PC-3 (cell line): ENCODE measurements around the gene TCF12. TPM values are rescaled to one million over a fixed set of nuclear protein-coding genes. Genes with fewer than 3 reads are reported as not detected.

Experiments used
- ATAC-seq: fragments of 200-7000 bp; cut with Tn5 transposase; 2 replicates; pipeline ENCODE4 v1.9.1; 2020; ENCODE audit warnings: mild to moderate bottlenecking, moderate library complexity
- BruUV-seq: library from RNA; stranded (reverse); fragments of 400-500 nt; replicated peaks from 2 replicates; lab custom pipeline; 2021; lab: Mats Ljungman, UMichigan
- CTCF ChIA-PET: fragments of 300-600 bp; sonication (Branson Sonifier 250); formaldehyde crosslinking; loops from one replicate; lab custom pipeline; 2022; ENCODE audit warnings: antibody characterized with exemption; lab: Charles Lee
- POLR2A ChIA-PET: fragments of 300-600 bp; sonication (Branson Sonifier 250); formaldehyde crosslinking; loops from one replicate; lab custom pipeline; 2022; ENCODE audit warnings: antibody characterized with exemption; ENCODE audit not compliant: unreplicated experiment; lab: Charles Lee
- DNase-seq: peaks from one replicate; pipeline ENCODE4 v3.0.0-alpha.2; 2015
- H2AFZ ChIP-seq: fragments of 300-600 bp; sonication (generic); 2 replicates; pipeline ENCODE4 v1.6.0; 2016; ENCODE audit warnings: antibody characterized with exemption, low read length
- H3F3A ChIP-seq: fragments of 300-600 bp; sonication (generic); one replicate; pipeline ENCODE4 v1.6.0; 2017; ENCODE audit warnings: antibody characterized with exemption, low read length, control low read depth, mild to moderate bottlenecking; ENCODE audit not compliant: unreplicated experiment
- H3K27ac ChIP-seq: fragments of 300-600 bp; sonication (generic); 2 replicates; pipeline ENCODE4 v1.5.1; 2016; ENCODE audit warnings: mild to moderate bottlenecking, low read length
- H3K27me3 ChIP-seq: fragments of 300-600 bp; sonication (generic); 2 replicates; pipeline ENCODE4 v1.6.1; 2016; ENCODE audit warnings: low read length, mixed read lengths
- H3K36me3 ChIP-seq: fragments of 300-600 bp; sonication (generic); 2 replicates; pipeline ENCODE4 v1.6.1; 2016; ENCODE audit warnings: low read depth, mixed run types, low read length, mixed read lengths
- H3K4me1 ChIP-seq: fragments of 300-600 bp; sonication (generic); 2 replicates; pipeline ENCODE4 v1.5.1; 2016; ENCODE audit warnings: low read length; ENCODE audit not compliant: insufficient read depth
- H3K4me2 ChIP-seq: fragments of 300-600 bp; sonication (generic); 2 replicates; pipeline ENCODE4 v1.6.0; 2016; ENCODE audit warnings: low read length
- H3K4me3 ChIP-seq: fragments of 300-600 bp; sonication (generic); 2 replicates; pipeline ENCODE4 v1.5.1; 2016; ENCODE audit warnings: mild to moderate bottlenecking, low read length, mixed read lengths
- H3K79me2 ChIP-seq: fragments of 300-600 bp; sonication (generic); 2 replicates; pipeline ENCODE4 v1.6.1; 2017; ENCODE audit warnings: low read length, mixed read lengths
- H3K9ac ChIP-seq: fragments of 300-600 bp; sonication (generic); 2 replicates; pipeline ENCODE4 v1.6.0; 2016; ENCODE audit warnings: mild to moderate bottlenecking, low read length
- H3K9me2 ChIP-seq: fragments of 300-600 bp; sonication (generic); replicated peaks from 2 replicates; pipeline ENCODE4 v1.6.1; 2016; ENCODE audit warnings: mixed run types, low read length, mixed read lengths
- H3K9me3 ChIP-seq: fragments of 300-600 bp; sonication (generic); 2 replicates; pipeline ENCODE4 v1.6.1; 2016; ENCODE audit warnings: low read length, mixed read lengths
- H4K20me1 ChIP-seq: fragments of 300-600 bp; sonication (generic); 2 replicates; pipeline ENCODE4 v1.6.1; 2016; ENCODE audit warnings: low read length, mixed read lengths
- CTCF ChIP-seq: fragments of 300-600 bp; sonication (generic); conservative IDR thresholded peaks from 2 replicates; pipeline ENCODE4 v1.5.1; 2017; ENCODE audit warnings: antibody characterized with exemption, low read depth, mild to moderate bottlenecking, low read length
- EZH2 ChIP-seq: fragments of 300-600 bp; sonication (generic); IDR thresholded peaks from one replicate; pipeline ENCODE4 v1.6.1; 2017; ENCODE audit warnings: antibody characterized with exemption, mild to moderate bottlenecking, low read length; ENCODE audit not compliant: unreplicated experiment
- EZH2phosphoT487 ChIP-seq: fragments of 300-600 bp; sonication (generic); IDR thresholded peaks from 2 replicates; pipeline ENCODE4 v1.6.1; 2018; ENCODE audit warnings: mild to moderate bottlenecking, antibody characterized with exemption, low read length, borderline replicate concordance
- intact Hi-C: fragments of 100-400 bp; cut with micrococcal nuclease; formaldehyde crosslinking; loops from 2 replicates; pipeline ENCODE4 v1.9.0; 2023
- total RNA-seq: library from RNA; depleted of rRNA; stranded (reverse); fragments of >200 nt; gene quantifications from 2 replicates; pipeline ENCODE4 v1.2.3, GENCODE V29; 2014

Gene TCF12
- total RNA-seq, 1 experiment from 2014 or later: 103 TPM

GRCh38 chr15:56893364-56893678, 25.1 kb upstream of the TCF12 start:
- Histone ChIP-seq H4K20me1 (no peaks in the 10 kb centered on the region), H3K36me3 (no peaks in the 10 kb centered on the region), H3K27ac (no peak overlapping the region), H3K9me3 (no peaks in the 10 kb centered on the region), H3K4me1 (no peaks in the 10 kb centered on the region), H3K9me2 (no peaks in the 10 kb centered on the region), H3K27me3 (no peaks in the 10 kb centered on the region), H3K79me2 (no peaks in the 10 kb centered on the region), H3K4me2 (no peak overlapping the region), H3K4me3 (no peak overlapping the region), H3F3A (no peaks in the 10 kb centered on the region), H2AFZ (no peak overlapping the region), H3K9ac (no peak overlapping the region)
- DNase-seq (no peak), ATAC-seq (no peak)
- TF ChIP-seq EZH2 (no peak), CTCF (no peak), EZH2phosphoT487 (no peak)
- BruUV-seq: no TSS peak
- intact Hi-C loops: no loop called here
- ChIA-PET POLR2A (no interaction called here), CTCF (no interaction called here)

- CTCF ChIA-PET: no interaction called here
- no TSS peak for BruUV-seq
- intact Hi-C loops: no loop called here
Observed at GRCh38 chr15:56894601-56895000, 23.8 kb upstream of the TCF12 start.

GRCh38 chr15:56901931-56902330, 16.5 kb upstream of the TCF12 start:
- ChIA-PET POLR2A (no interaction called here), CTCF (no interaction called here)
- H3F3A ChIP-seq: no peaks in the 10 kb centered on the region
- no peaks in the 10 kb centered on the region for H3K27me3 ChIP-seq
- no peaks in the 10 kb centered on the region for H3K9me3 ChIP-seq
- no TSS peak for BruUV-seq
- H4K20me1 ChIP-seq: no peaks in the 10 kb centered on the region
- H3K36me3 ChIP-seq: no peaks in the 10 kb centered on the region
- H3K9me2 ChIP-seq: no peaks in the 10 kb centered on the region
- H3K4me1 ChIP-seq: no peaks in the 10 kb centered on the region
- H3K9ac ChIP-seq: no peak overlapping the region
- H3K27ac ChIP-seq: no peak overlapping the region
- ATAC-seq: no peak
- TF ChIP-seq EZH2: no peak
- H3K4me3 ChIP-seq: no peak overlapping the region
- DNase-seq: no peak
- intact Hi-C loops: no loop called here
- no peak overlapping the region for H3K4me2 ChIP-seq
- no peak overlapping the region for H2AFZ ChIP-seq
- no peaks in the 10 kb centered on the region for H3K79me2 ChIP-seq

More at GRCh38 chr15:56894601-56895000, 23.8 kb upstream of the TCF12 start:
- no peaks in the 10 kb centered on the region for H3K9me3 ChIP-seq
- no peak overlapping the region for H3K9ac ChIP-seq
- no peaks in the 10 kb centered on the region for H3F3A ChIP-seq
- H3K4me1 ChIP-seq: no peaks in the 10 kb centered on the region
- H2AFZ ChIP-seq: no peak overlapping the region
- no peak overlapping the region for H3K4me2 ChIP-seq
- H3K79me2 ChIP-seq: no peaks in the 10 kb centered on the region
- H3K9me2 ChIP-seq: no peaks in the 10 kb centered on the region
- H3K27ac ChIP-seq: no peak overlapping the region
- ATAC-seq: no peak
- no peak for DNase-seq
- H4K20me1 ChIP-seq: no peaks in the 10 kb centered on the region
- POLR2A ChIA-PET: no interaction called here
- H3K27me3 ChIP-seq: no peaks in the 10 kb centered on the region
- H3K36me3 ChIP-seq: no peaks in the 10 kb centered on the region
- no peak overlapping the region for H3K4me3 ChIP-seq
- TF ChIP-seq EZH2 (no peak), EZH2phosphoT487 (no peak), CTCF (no peak)
